NCI-H748 (cell line): ENCODE measurements around the gene KATNAL1.
"Not testable (repeated sequence)": the region's sequence is repeated elsewhere in the genome, so short reads cannot be mapped to it uniquely, and the experiment has no call there.

ENCODE experiments used
- DNase-seq: peaks from one replicate; lab custom pipeline; 2025; ENCODE audit not compliant: unreplicated experiment; lab: John Stamatoyannopoulos, UW

KATNAL1 gene

DNA sequence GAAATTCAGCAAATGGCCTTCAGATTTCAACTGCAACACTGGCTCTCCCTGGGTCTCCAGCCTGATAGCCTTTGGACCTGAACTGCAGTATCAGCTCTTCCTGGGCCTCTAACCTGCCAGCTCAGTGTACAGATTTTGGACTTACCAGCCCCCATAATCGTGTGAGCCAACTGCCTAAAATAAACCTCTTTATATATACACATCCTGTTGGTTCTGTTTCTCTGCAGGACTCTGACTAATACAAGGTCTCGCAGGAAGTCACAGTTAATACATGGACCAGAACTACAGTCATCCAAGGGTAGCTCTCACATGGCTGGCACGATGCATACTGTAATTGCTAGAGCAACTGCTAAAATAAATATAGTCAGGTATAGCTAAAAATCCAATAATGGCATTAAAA, 85.1 kb downstream of the KATNAL1 start:
- DNase-seq, result no peak

DNA sequence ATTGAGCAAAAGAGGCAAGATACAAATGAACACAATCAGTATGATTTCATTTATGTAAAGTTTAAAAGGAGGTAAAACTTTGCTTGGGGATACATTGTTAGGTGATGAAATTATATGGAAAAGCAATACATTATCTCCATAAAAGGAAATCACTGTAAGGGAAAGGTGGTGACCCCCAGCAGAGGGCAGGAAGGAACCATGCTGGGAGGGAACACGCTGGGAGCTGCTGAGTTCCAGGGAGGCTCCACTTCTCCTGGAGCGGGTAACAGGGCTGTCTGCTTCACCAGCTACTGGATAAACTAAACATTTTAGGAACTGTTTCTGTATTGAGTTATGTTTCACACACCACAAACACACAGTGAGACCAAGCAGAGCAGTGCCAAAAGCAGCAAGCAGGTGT, 91.2 kb downstream of the KATNAL1 start:
- peak; percentile 31 for DNase-seq

DNA sequence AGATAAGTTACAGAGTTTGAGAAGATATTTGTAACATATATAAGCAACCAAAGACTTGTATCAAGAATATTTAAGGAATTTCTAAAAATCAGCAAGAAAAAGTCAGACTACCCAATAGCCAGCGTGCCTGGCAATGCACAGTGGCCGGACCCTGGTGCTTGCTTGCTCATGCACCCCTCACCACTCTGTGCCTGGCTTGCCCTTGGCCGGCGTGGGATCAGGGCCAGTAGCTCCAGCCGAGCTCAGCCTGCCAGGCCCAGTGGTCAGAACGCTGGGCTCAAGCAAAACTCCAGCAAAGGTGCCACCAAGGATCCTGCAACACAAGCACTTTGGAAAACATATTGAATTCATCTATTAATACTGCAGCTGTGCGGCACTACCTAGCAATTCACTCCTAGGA, 95.1 kb downstream of the KATNAL1 start:
- DNase-seq, result no peak

DNA sequence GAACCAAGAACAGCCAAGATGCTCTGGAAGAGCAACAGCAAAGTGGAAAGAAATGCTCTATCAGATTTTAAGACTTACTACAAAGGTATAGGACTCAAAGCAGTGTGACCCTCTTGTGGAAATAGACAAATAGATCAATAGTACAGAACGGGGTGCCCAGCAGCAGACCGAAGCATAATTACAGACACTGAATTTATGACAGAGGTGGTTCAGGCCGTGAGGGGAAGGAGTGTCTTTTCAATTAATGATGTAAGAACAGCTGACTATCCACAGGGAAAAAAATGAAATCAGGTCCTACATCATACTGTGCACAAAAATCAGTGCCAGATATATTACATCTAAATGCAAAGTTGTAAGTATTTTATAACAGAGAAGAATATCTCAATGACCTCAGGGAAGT, 95.6 kb downstream of the KATNAL1 start:
- DNase-seq, result no peak

DNA sequence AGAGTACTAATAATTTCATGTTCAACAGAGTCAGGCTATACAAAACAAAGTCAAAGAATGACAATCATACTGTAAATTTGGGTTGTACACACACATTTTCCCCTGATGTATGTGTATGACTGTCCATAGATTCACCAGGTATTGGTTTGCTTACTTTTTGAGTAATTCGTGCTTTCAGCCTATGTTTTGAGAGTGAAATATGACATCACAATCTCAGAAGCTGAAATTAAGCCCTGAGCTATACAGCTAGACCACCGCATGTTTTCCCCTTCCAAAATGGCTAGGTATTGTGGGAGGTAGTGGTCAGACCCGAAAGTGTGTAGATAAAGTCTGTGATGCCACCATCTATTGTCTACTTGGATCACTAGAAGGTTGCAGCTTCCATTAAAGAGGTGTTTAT, 102.8 kb downstream of the KATNAL1 start:
- no peak for DNase-seq

DNA sequence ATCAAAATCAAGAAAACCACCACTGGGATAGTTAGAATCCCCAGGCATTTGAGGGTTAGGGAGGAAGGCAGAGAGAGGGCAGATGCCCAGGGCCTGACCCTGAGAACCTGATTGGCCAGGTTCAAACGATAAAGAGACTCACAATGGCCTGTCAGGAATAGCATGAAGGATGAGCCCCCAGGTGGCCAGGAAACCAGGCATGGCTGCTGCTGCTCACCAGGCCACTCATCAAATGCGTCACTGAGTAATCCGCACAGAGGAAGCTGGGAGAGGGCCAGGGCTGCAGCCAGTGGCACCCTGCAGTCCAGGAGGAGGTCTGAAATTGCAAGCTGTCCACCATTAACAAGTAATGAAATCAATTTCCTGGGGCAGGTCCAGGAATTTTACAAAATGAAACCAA, 111.3 kb downstream of the KATNAL1 start:
- DNase-seq, result peak; percentile 74

DNA sequence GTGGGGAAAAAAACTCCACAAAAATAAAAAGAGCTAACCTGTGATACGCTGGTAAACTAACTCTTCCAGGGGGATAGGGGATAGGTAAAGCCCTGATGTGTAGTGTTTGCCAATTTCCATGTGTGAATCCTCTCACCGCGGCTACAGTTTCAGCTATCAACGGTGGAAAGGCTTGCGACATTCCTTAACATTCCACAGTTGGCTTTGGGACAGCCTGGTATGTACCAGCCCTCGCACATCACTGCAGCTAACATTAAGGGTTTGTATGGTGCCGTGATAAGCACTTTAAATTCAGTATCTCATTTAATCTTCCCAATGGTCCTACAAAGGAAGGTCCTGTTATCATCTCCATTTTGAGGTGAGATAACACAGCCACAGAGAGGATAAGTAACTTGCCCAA, 112.4 kb downstream of the KATNAL1 start:
- DNase-seq, result no peak

DNA sequence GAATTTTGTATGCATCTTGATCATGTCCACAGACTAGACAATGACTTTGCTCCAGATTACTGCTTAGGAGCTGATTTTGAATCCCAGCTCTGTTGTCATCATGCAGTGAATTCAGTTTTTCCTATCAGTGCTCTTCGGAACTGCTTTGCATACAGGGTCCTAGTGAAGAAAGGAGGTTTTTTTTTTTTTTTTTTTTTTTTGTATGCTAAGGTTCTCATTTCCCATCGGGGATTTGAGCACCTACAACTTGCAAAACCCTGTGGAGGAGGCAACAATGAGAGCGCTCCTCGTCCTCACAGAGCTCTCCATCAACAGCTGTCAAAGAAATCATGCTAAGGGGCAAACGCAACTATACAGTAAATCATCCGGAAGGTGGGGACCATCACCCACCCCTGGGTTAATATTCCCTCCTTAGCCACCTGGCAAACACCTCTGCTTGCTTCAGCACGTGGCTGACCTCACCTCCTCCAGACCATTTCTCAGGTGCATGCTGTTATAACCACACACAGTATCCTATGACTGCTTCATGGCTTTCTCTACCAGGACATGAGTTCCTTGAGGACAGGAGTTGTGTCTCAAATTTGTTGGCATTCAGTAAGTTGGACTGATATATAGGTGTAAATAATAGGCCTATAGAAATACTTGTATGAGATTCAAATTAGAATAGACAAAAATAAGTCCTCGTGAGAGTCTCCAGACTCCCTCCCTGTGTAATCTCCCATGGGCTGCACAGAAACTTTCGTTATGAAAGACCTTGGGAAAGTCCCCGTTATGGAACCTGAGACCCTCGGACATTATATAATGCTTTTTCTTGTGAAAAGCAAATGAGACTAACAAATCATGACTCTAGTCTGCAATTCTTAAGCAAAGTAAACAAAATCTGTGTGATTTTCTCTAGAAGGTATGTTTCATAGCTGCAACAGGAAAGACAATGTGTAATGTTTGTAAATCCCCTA, 113.8 kb downstream of the KATNAL1 start:
- DNase-seq, result no peak

DNA sequence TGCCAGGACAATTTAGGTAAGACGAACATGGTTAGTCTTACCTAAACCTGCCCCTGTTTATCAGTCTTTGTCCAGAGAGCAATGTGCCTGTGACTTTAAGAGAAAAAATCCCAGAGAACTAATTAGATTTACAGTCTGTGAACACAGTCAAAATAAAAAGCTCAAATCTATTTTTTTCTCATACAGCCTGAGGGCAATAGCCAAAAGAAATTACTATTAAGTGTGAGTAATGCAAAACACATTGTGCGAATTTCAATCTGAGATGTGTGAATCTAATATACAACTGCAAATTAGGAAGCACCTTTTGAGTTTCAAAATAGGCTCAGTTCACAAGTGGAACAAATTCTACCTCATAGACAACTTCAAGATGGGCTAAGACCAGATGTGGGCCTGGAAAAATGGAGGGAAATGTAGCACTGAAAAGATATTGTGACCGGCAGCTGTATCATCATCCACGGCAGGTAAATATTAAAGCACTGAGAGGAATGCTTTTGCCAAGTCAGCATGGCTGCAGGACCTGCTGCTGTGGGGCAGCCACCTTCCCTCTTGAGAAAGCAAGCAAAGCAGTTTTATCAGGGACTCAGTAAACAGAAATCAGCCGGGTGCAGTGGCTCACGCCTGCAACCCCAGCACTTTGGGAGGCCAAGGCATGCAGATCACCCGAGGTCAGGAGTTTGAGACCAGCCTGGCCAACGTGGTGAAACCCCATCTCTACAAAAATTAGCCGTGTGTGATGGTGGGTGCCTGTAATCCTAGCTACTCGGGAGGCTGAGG, 114.8 kb downstream of the KATNAL1 start:
- peak; percentile 44 for DNase-seq

DNA sequence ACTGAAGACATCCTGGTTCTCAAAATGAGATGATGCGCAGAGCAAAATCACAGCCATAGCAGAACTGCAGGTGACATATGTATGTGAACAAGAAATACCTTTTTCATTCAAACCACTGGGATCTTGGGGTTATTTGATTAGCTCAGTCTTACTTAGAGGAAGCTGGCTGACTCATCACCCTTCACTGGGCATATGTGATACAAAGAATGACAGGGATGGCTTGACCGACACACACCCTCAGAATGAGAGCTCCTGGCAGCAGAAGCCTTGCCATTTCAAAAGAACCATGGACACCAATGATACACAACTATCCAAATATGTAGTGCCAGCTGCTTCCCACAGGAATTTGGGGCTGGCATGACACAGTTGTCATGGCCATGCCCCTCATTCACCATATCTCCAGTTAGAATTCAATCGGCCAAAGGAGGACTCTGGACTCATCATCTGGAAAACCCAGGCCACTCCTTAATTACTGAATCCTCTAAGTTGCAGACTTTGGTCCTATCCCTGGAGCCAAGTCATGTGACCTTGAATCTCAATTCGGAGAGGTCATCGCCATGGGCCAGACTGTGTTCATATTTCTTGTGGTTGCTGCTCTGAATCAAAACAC, 115.8 kb downstream of the KATNAL1 start:
- no peak for DNase-seq

DNA sequence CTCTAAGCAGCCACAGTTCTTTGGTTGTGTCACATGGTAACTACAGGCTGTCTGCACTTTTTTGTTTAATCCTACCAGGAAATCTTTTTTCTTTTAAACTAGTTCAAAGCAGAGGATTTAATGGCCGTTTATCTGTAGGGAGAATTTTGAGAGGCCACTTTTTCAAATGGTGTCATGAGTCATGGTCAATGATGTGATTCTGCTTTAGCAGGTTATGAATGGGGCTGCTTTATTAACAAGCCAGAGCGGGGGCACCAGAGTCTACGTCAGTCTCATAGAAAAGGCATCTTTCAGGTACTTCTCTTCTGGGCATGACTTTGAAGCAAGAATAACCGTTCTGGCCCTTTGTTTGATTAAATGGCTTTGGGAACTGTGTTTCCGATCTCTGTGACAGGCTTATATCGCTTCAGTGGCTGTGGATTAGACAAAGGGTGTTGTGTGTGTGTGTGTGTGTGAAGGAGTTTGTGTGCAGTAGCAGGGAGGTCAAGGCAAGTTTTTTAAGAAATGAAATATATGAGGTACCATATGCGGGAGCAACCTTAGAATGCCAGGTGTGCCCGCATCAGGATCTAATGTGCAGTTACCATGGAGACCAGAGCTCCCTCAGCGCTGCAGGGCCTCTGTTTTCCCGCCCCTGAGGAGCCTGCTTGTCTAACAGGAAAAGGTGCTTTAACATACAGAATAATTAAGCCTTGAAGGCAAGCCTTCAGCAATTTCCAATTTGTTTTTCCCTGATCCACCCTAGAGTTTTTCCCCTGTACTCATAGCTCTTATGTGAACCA, 120.5 kb downstream of the KATNAL1 start:
- peak; percentile 100 for DNase-seq

DNA sequence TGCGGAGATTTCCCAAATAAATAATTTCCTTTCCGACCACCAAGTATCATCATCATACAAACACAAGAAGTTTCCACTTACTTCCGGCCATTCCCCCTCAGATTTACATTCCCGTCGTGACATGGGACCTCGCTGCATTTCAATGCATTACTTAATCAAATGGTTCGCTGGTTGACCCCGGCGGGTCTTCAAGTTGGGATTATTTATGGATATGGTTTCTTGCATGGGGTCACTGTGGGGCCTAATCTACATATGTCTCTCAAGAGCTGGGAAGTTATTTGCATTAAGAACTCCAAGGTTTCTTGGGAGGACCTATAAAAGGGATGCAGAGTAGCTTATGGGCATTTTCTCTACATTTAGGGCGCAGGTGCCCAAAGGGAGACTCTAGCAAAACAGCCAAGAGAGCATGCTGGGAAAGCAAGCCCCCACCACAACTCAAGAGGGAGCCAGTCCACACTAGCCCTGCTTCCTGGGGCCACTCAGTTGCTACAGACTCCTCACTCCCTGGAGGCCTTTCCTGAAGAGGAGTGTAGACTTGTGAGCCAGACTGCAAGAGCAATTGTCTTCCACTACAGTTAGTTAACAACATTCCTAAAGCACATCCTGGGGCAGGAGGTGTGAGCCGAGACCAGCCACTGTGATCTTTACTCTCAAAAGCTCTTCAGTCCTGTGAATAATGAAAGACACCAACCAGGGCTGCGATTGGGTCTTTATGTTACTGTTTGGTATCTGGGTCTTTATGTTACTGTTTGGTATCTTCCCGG, 125.3 kb downstream of the KATNAL1 start:
- no peak for DNase-seq

DNA sequence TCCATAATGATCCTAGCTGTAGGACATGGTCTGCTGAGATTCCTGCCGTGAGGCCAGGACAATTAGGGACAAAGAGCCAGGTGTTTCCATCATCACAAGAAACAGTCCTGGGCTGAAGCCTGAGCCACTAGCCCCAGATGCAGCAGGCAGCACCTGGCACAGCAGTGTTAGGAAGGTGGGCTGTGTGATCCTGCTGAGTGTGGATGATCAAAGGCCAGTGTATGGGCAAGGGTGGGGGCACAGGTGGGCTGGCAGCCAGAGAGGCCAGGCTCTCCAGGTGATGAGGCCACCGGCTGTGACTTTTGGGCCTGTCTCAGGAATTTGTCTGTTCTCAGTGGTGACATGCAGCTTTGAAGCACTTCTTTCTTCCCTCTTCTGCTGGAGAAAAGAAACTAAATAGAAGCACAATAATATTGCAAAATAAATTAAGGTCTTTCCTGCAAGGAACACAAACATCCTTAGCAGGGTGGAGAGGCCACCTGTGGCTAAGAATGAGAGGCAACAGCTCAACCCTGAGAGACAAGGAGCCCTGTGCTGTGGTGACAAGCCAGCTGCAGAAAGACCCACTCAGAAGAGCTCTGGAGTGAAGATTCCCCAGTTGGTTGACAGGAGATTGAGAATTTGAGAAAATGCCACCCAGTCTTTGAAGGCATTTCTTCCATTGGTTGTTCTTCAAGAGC, 127.6 kb downstream of the KATNAL1 start:
- DNase-seq, result peak; percentile 99

DNA sequence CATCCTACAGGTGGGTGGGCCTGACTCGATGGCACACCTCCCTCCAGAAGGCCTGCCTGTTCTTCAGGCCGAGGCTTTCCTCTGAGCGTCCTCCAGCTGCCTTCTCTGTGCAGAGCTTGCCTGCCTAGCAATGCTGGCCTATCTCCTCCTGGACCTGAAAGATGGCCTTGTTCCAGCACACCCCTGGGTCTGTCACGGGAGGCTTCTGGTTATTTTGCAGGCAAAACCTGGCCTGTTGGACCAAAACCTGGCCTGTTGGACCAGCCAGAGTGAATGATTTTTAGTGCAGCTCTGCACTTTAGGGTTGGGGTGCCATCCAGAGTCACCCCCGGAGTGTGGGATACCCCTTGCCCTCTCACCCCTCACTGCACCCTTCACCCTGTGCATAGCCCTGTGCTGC, 128.4 kb downstream of the KATNAL1 start:
- no peak for DNase-seq

DNA sequence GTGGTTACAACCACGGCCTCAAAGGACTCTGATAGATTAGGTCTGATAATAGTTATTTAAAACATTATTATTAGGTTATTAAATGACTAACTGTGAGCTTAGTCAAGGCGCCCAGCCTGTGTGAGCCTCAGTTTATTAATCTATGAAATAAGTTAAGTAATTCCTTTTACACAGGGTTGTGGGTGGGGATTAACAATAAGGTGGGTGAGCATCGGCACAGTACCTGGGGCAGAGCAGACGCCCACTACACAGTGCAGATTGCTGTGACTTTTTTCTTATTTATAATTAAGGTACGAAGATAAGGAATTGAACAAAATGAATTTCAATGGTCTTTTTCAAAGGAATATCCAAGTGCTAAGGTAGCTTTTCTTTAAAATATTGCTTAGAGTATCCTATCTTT, 132.2 kb downstream of the KATNAL1 start:
- no peak for DNase-seq

DNA sequence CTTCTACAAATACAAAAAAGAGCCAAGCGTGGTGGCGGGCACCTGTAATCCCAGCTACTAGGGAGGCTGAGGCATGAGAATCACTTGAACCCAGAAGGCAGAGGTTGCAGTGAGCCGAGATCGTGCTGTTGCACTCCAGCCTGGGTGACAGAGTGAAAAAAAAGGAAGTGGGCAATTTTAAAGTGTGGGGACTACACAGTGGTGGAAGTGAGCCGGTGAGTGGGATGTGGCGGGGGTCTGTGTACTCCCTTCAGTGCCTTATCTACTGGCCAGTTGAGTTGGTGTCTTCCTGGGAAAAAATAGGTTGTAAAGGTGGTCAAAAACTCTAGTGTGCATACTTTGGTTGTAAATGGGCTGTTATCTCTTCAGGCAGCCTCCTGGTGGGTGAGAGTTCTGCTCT, 133.1 kb downstream of the KATNAL1 start:
- not testable (repeated sequence) for DNase-seq

DNA sequence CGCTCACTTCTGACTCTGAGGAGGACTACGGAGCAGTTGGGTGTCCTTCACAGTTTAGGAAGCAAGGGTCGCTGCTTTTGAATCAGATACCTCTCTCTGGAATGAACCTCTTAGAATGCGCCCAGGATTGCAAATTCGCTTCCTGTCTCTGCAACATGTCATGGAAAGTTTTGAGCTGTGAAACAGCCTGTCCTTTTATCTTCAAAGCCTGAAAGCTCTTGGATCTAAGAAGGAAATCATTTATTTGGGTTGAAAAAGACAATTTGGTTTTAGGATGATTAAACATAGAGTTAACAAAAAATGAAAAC, 134.1 kb downstream of the KATNAL1 start:
- no peak for DNase-seq

DNA sequence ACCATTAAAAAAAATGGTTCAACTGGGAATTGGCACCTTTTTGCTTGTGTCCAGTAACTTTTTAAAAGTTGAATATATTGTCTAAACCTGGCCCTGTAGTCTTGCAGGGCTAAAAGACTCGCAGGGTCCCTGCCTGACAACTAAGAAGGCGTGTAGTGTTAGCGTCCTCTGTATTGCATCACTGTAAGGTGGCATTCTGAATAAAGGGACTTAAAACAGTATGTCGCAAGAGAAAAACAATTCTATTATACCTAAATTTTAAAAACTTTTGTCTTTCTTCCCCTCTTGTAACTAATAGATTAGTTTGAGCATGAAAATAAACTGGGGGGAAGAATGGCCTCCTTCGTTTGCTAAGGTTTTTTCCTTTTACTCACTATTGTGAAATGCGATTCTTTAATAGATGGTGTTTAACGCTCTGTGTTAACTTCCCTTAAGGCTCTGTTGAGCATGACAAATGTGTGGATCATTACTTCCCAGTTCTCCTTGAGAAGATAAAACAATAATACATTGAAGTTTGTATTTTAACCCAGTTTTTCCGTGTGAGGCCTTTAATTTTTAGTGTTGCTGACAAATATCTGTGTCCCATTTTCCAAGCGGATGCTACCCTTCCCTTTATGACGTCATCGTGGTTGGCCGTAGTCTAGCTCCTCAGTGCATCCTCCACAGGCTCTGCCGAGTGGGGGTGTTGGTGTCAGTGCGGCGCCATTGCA, 134.6 kb downstream of the KATNAL1 start:
- DNase-seq, result no peak

DNA sequence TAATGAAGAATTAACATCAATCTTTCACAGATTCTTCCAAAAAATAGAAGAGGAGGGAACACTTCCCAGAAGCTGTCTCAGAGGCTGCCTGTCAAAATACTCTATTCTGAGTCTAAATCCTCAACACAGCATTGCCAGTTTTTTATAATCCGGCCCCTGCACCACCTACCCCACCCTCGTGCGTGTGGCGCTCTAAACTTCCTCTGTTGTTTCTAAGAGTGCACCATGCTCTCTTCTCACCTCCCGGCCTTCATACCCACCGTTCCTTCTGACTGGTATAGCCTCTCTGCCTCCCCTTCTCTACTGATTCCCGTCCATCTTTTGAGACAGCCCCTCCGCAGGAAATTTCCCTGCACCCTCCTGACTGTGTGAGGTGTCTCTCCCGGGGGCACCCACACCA, 136.8 kb downstream of the KATNAL1 start:
- no peak for DNase-seq
